HepG2 (cell line): ENCODE results near the gene PELI3. TPM values are rescaled to one million over a fixed set of nuclear protein-coding genes. Genes with fewer than 3 reads are reported as not detected.
A peak's percentile ranks its signal among the peaks of the same experiment; 100 is the strongest.

Source experiments
- CC2D1A ChIP-seq: sonication (generic); formaldehyde crosslinking; IDR thresholded peaks from 2 replicates; pipeline ENCODE4 v1.8.1; 2023; ENCODE audit warnings: mild to moderate bottlenecking, missing genetic modification reagents
- GPBP1L1 ChIP-seq: sonication (generic); formaldehyde crosslinking; IDR thresholded peaks from 2 replicates; pipeline ENCODE4 v1.5.0; 2020; ENCODE audit warnings: mild to moderate bottlenecking, missing genetic modification reagents
- ISX ChIP-seq: sonication (generic); formaldehyde crosslinking; conservative IDR thresholded peaks from 2 replicates; pipeline ENCODE4 v1.5.0; 2020; ENCODE audit warnings: missing genetic modification reagents
- JDP2 ChIP-seq: sonication (generic); formaldehyde crosslinking; IDR thresholded peaks from 2 replicates; pipeline ENCODE4 v1.8.1; 2022; ENCODE audit warnings: missing genetic modification reagents, borderline replicate concordance
- NFATC3 ChIP-seq: sonication (generic); formaldehyde crosslinking; IDR thresholded peaks from 2 replicates; pipeline ENCODE4 v1.5.1; 2020; ENCODE audit warnings: mild to moderate bottlenecking, missing genetic modification reagents
- NFIB ChIP-seq: sonication (generic); formaldehyde crosslinking; IDR thresholded peaks from 2 replicates; pipeline ENCODE4 v1.9.0; 2021; ENCODE audit warnings: missing genetic modification reagents, mild to moderate bottlenecking, borderline replicate concordance
- PHB2 ChIP-seq: fragments of 450-650 bp; IDR thresholded peaks from 2 replicates; pipeline ENCODE4 v1.6.1; 2018; ENCODE audit not compliant: partially characterized antibody
- PRPF4 ChIP-seq: fragments of 200-400 bp; formaldehyde crosslinking; IDR thresholded peaks from 2 replicates; pipeline ENCODE4 v1.6.1; 2016; ENCODE audit warnings: low read length, low read depth; ENCODE audit not compliant: poor library complexity, severe bottlenecking
- RELA ChIP-seq: sonication (generic); formaldehyde crosslinking; IDR thresholded peaks from 2 replicates; pipeline ENCODE4 v1.4.0; 2020; ENCODE audit warnings: missing genetic modification reagents
- REPIN1 ChIP-seq: sonication (generic); formaldehyde crosslinking; IDR thresholded peaks from 2 replicates; pipeline ENCODE4 v1.8.0; 2022; ENCODE audit warnings: missing genetic modification reagents, low read depth, mild to moderate bottlenecking, borderline replicate concordance
- SOX13 ChIP-seq, 3 experiments: fragments of 450-650 bp in 1 of 3; sonication (generic) in 1 of 3; formaldehyde crosslinking in 1 of 3; IDR thresholded peaks in 2 of 3; conservative IDR thresholded peaks in 1 of 3; 2 replicates each; pipeline versions ENCODE4 v1.5.0 to v1.6.1; 2016 to 2020; ENCODE audit warnings: antibody characterized with exemption in 1 of 3, mild to moderate bottlenecking in 1 of 3, missing compliant biosample characterization in 1 of 3, missing genetic modification reagents in 1 of 3, moderate library complexity in 1 of 3
- SRF ChIP-seq: IDR thresholded peaks from 2 replicates; pipeline ENCODE4 v1.6.1; 2011; ENCODE audit warnings: mild to moderate bottlenecking, low read depth, low read length, moderate library complexity
- TMF1 ChIP-seq: sonication (generic); formaldehyde crosslinking; IDR thresholded peaks from 2 replicates; pipeline ENCODE4 v1.8.1; 2022; ENCODE audit warnings: low read depth, missing genetic modification reagents
- ZBTB7B ChIP-seq: sonication (generic); formaldehyde crosslinking; IDR thresholded peaks from 2 replicates; pipeline ENCODE4 v1.4.0; 2020; ENCODE audit warnings: missing genetic modification reagents
- ZIK1 ChIP-seq: sonication (generic); formaldehyde crosslinking; IDR thresholded peaks from 2 replicates; pipeline ENCODE4 v1.5.0; 2020; ENCODE audit warnings: mild to moderate bottlenecking, low read depth, missing genetic modification reagents, borderline replicate concordance
- ZNF234 ChIP-seq: sonication (generic); formaldehyde crosslinking; conservative IDR thresholded peaks from 2 replicates; pipeline ENCODE4 v1.5.1; 2020; ENCODE audit warnings: mild to moderate bottlenecking, missing genetic modification reagents
- ZNF432 ChIP-seq: sonication (generic); formaldehyde crosslinking; IDR thresholded peaks from 2 replicates; pipeline ENCODE4 v1.5.0; 2020; ENCODE audit warnings: missing genetic modification reagents, mild to moderate bottlenecking, borderline replicate concordance
- ZNF501 ChIP-seq: sonication (generic); formaldehyde crosslinking; IDR thresholded peaks from 2 replicates; pipeline ENCODE4 v1.5.1; 2020; ENCODE audit warnings: mild to moderate bottlenecking, moderate library complexity, missing genetic modification reagents
- ZNF589 ChIP-seq: sonication (generic); formaldehyde crosslinking; conservative IDR thresholded peaks from 2 replicates; pipeline ENCODE4 v1.8.0; 2022; ENCODE audit warnings: mild to moderate bottlenecking, moderate library complexity, missing genetic modification reagents
- ZNF670 ChIP-seq: sonication (generic); formaldehyde crosslinking; IDR thresholded peaks from 2 replicates; pipeline ENCODE4 v1.8.0; 2022; ENCODE audit warnings: mild to moderate bottlenecking, missing genetic modification reagents, borderline replicate concordance
- ZNF672 ChIP-seq: sonication (generic); formaldehyde crosslinking; IDR thresholded peaks from 2 replicates; pipeline ENCODE4 v1.8.1; 2022; ENCODE audit warnings: missing genetic modification reagents
- ZNF687 ChIP-seq: sonication (generic); formaldehyde crosslinking; IDR thresholded peaks from 2 replicates; pipeline ENCODE4 v1.5.1; 2020; ENCODE audit warnings: mild to moderate bottlenecking, missing genetic modification reagents, moderate library complexity
- ZNF761 ChIP-seq: sonication (generic); formaldehyde crosslinking; conservative IDR thresholded peaks from 2 replicates; pipeline ENCODE4 v1.4.0; 2020; ENCODE audit warnings: mild to moderate bottlenecking, missing genetic modification reagents
- polyA plus RNA-seq, 8 experiments: library from polyadenylated mRNA; depleted of rRNA in 3 of 8; stranded (reverse) in 7 of 8; unstranded in 1 of 8; fragments of >200 nt; fragmentation: Illumina TruSeq in 4 of 8; extraction: Trizol in 4 of 8; gene quantifications; 2 replicates each; pipeline versions ENCODE4 v1.2.1 to v1.2.3, GENCODE V29; 2011 to 2016; ENCODE audit warnings: low read depth in 4 of 8, missing spikeins in 1 of 8, mixed read lengths in 1 of 8; ENCODE audit not compliant: insufficient read depth in 1 of 8
- total RNA-seq, 5 experiments: library from RNA; depleted of rRNA; stranded (reverse); fragments of >200 nt; fragmentation: Illumina TruSeq; extraction: Trizol; gene quantifications; 2 replicates each; pipeline ENCODE4 v1.2.3, GENCODE V29; 2016; ENCODE audit warnings: low read depth in 1 of 5

The PELI3 gene
- total and polyA plus RNA-seq, 2 of the 13 experiments (the other 11 are each of a cell fraction or from before 2014, with no cell fraction given): 2.0 to 4.0 TPM

- no peak for TF ChIP-seq ZNF687 (CRISPR knock-in tag)
- no peak for TF ChIP-seq ZNF432 (CRISPR knock-in tag)
- no peak for TF ChIP-seq GPBP1L1 (CRISPR knock-in tag)
- TF ChIP-seq PRPF4: no peak
- no peak for TF ChIP-seq RELA (CRISPR knock-in tag)
- 0 out of 2 replicates have a peak, but pooled peaks have one; percentile 46 for TF ChIP-seq ZNF234 (CRISPR knock-in tag)
- TF ChIP-seq REPIN1 (CRISPR knock-in tag): peak; percentile 32; the same call in 1 of the 2 replicates
- TF ChIP-seq NFATC3 (CRISPR knock-in tag): no peak
- no peak for TF ChIP-seq SOX13 (IDR thresholded peaks at IDR 0.05)
- TF ChIP-seq SOX13 (CRISPR knock-in tag; conservative IDR thresholded peaks at IDR 0.05 in 1 of 2, IDR thresholded peaks at IDR 0.05 in 1 of 2): peak in 1 of 2 experiments; percentile 58; a peak in 1 of 4 replicates
- TF ChIP-seq JDP2 (CRISPR knock-in tag): no peak; the same call in 1 of the 2 replicates
- no peak for TF ChIP-seq ZNF672 (CRISPR knock-in tag)
- 0 out of 2 replicates have a peak, but pooled peaks have one; percentile 26 for TF ChIP-seq ZBTB7B (CRISPR knock-in tag)
- peak; percentile 95; the same call in 1 of the 2 replicates for TF ChIP-seq ISX (CRISPR knock-in tag)
- TF ChIP-seq TMF1 (CRISPR knock-in tag): 0 out of 2 replicates have a peak, but pooled peaks have one; percentile 71
- no peak for TF ChIP-seq CC2D1A
- no peak for TF ChIP-seq ZNF670 (CRISPR knock-in tag)
- TF ChIP-seq ZIK1: peak; percentile 68; the same call in 1 of the 2 replicates
- no peak for TF ChIP-seq NFIB
- no peak for TF ChIP-seq PHB2
- TF ChIP-seq SRF: no peak
- no peak for TF ChIP-seq ZNF501 (CRISPR knock-in tag)
- TF ChIP-seq ZNF761 (CRISPR knock-in tag): no peak
- TF ChIP-seq ZNF589: peak; percentile 86
These were observed 48.3 kb upstream of the PELI3 start (continued) for GRCh38 chr11:66418168-66418985.
